OCI-M2 (cell line): ENCODE data around the gene DCC.

Experiments used
- DNase-seq: peaks from one replicate; lab custom pipeline; 2025; ENCODE audit not compliant: unreplicated experiment; lab: John Stamatoyannopoulos, UW

DCC gene

GRCh38 chr18:52898485-52899058 is 558.6 kb downstream of the DCC start:
- no peak for DNase-seq

- DNase-seq, result no peak
Measured at GRCh38 chr18:52902188-52902587, 562.2 kb downstream of the DCC start.

- DNase-seq, result no peak
Measured at GRCh38 chr18:52903857-52904256, 563.9 kb downstream of the DCC start.

- no peak for DNase-seq
Measured at GRCh38 chr18:52907543-52908308, 567.7 kb downstream of the DCC start.

- DNase-seq, result no peak
Measured at GRCh38 chr18:52914148-52914547, 574.2 kb downstream of the DCC start.

- no peak for DNase-seq
Measured at GRCh38 chr18:52920665-52921064, 580.7 kb downstream of the DCC start.

GRCh38 chr18:52933356-52933755 is 593.4 kb downstream of the DCC start:
- no peak for DNase-seq

- DNase-seq, result no peak
Measured at GRCh38 chr18:52936931-52937330, 596.9 kb downstream of the DCC start.

- no peak for DNase-seq
Measured at GRCh38 chr18:52937840-52938239, 597.8 kb downstream of the DCC start.

GRCh38 chr18:52945552-52945951 is 605.6 kb downstream of the DCC start:
- DNase-seq, result no peak

GRCh38 chr18:52948868-52949444 is 609.0 kb downstream of the DCC start:
- no peak for DNase-seq

- no peak for DNase-seq
Measured at GRCh38 chr18:52950155-52950554, 610.2 kb downstream of the DCC start.

GRCh38 chr18:52953387-52953786 is 613.4 kb downstream of the DCC start:
- DNase-seq, result no peak

GRCh38 chr18:52963481-52963880 is 623.5 kb downstream of the DCC start:
- no peak for DNase-seq

- DNase-seq, result no peak
Measured at GRCh38 chr18:52970686-52971085, 630.7 kb downstream of the DCC start.

GRCh38 chr18:52971097-52971496 is 631.1 kb downstream of the DCC start:
- DNase-seq, result no peak

- no peak for DNase-seq
Measured at GRCh38 chr18:52979892-52980291, 639.9 kb downstream of the DCC start.

- no peak for DNase-seq
Measured at GRCh38 chr18:52991246-52991645, 651.2 kb downstream of the DCC start.

GRCh38 chr18:52992041-52992440 is 652.0 kb downstream of the DCC start:
- no peak for DNase-seq

- no peak for DNase-seq
Measured at GRCh38 chr18:52995875-52996274, 655.9 kb downstream of the DCC start.

- no peak for DNase-seq
Measured at GRCh38 chr18:52999633-53000032, 659.6 kb downstream of the DCC start.

GRCh38 chr18:53004798-53005197 is 664.8 kb downstream of the DCC start:
- DNase-seq, result no peak
